Hematopoietic multipotent progenitor cell treated with erythropoietin and hydrocortisone succinate and interleukin-3 and kit ligand, for 17 days (in vitro differentiated cells): ENCODE measurements around the gene GIPC2.
"Not testable (repeated sequence)": the region's sequence is repeated elsewhere in the genome, so short reads cannot be mapped to it uniquely, and the experiment has no call there.

Experiments used
- DNase-seq: peaks from one replicate; pipeline ENCODE4 v3.0.0-alpha.2; 2015; ENCODE audit warnings: low spot score

GIPC2 gene

DNA sequence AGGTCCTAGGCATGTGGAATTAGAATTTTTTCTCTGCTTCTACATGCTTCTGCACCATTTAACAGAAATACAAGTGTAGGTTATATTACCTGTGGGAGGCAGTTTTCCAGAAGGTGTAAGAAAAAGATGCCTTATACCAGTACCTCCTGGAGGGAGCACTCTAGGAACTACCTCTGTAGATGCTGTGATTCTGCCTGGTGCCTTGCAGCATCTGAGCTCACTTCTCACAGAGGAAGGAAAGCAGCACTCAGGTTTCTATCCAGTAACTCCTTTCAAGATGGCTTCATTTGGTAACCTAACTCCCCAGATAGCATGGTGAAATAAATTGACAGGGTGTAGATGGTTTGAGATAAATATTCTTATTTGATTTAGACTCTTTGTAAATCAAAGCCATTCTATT lies 50.3 kb downstream of the GIPC2 start:
- no peak for DNase-seq

DNA sequence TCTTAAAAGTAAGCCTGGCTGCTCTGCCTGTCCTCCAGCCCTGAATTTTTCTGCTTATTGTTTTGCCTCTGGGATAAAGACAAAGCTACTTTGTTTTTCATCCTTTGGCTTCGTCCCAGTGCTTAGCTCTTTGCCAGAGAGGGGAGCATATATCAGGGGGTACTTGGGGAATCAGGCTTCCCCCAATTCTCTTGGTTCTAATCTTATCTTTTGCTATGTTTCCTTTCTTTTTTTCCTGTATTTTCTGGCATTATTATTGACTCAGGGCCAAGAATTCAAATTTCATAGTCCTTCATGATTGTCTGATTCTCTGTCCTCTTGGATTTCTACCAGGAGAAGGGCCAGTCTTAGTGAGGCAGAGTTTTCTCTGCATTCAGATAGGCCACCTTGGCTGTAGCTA lies 51.2 kb downstream of the GIPC2 start:
- DNase-seq, result no peak

GRCh38 chr1:78101051-78101450 lies 55.3 kb downstream of the GIPC2 start:
- DNase-seq, result no peak

DNA sequence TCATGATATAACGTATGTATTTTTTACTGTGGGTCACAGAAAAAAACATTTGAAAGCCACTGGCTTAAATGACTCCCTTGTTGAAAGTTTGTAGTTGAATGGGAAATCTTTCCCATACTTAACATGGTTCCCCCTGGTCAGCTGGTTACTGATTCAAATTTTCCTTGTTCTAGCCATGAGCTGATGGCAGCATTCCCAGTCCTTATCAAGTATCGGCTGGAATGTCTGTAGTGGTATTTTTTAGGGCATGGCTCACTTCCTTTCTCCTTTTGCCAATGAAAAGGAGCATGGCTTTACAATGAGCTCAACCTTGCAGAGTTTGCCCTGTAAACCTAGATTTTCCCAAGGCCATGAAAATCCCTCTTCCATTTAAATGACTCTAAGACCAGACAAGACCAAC lies 55.7 kb downstream of the GIPC2 start:
- no peak for DNase-seq

DNA sequence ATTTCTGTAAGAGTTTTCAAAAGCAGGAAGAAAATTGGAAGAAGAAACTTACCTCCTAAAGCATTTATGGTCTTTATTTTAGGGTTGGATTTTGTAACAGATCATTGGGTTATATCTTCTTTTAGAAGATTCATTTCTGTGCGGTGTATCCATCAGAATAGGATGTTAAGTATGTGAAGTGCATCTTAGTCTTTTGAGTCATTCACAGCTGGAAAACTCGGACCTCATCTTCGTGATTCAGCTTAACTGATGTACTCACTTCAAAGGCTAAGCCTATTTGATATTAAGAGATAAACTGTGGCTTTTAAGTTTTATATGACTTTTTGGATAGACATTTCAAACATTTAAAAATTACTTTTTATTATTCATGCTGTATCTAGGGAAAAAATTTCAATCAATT lies 56.3 kb downstream of the GIPC2 start:
- DNase-seq, result no peak

- no peak for DNase-seq
Observed at GRCh38 chr1:78102916-78103315, 57.1 kb downstream of the GIPC2 start.

DNA sequence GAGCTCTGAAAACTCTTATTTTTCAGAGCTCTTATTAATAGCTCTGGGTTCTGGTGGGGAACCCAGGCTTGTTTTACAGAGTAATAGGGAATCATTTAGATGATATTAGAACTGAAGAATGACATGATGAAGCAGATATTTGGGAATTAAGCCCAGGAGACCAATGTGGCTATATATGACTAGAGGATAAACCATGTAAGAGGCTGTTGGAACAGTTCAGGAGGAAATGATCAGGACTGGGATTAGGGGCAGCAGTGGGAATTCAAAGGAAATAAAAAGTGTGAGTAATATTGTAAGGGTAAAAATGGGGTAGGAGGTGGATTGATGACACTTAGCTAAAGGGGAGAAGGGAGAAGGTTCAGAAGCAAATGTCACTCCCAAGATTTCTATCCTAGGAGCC lies 58.6 kb downstream of the GIPC2 start:
- DNase-seq, result no peak

DNA sequence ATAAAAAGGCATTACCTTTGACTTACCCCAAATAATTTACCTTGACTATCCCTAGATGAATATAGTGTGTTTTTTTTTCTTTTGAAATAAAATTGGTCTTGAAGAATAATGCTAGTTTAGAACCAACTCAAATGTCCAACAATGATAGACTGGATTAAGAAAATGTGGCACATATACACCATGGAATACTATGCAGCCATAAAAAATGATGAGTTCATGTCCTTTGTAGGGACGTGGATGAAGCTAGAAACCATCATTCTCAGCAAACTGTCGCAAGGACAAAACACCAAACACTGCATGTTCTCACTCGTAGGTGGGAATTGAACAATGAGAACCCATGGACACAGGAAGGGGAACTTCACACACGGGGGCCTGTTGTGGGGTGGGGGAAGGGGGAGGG lies 63.9 kb downstream of the GIPC2 start:
- not testable (repeated sequence) for DNase-seq

GRCh38 chr1:78113156-78113916 lies 67.6 kb downstream of the GIPC2 start:
- no peak for DNase-seq

DNA sequence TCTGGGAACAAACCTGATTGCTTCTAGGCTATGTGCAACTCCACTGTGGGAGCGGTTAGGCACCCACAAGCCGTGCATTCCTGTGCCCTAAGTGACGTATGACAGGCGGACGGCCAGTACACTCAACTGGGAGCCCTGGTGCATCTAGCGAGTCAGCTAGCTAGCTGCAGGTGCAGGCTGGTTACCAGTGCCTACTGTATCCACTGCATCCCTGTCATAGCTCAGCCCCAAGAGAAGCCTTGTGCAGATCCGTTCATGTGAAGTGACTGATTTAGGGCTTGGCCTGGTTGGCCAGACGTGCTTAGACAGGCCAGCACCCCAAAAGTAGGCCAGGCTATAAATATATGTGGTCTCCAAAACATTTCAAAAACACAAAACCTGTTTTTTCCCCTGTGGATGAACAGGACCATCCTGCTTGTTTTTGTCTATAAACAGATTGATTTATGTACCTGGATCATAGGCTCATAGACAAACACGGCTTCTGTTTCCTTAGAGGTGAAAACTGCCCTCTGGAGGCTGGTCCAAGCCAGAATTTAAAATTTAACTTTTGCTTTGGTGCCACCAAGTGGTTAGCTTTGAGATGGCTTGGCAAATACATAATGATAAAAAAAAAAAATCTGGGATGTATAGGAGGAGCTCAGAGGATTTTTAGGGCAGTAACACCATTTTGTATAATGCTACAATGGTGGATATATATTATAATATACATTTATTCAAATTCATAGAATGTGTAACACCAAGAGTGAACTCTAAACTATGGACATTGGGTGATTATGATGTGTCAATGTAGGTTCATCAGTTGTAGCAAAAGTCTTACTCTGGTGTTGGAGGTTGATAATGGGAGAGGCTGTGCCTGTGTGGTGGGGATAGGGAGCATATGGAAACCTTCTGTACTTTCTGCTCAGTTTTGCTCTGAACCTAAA lies 68.5 kb downstream of the GIPC2 start:
- DNase-seq, result peak; percentile 82

DNA sequence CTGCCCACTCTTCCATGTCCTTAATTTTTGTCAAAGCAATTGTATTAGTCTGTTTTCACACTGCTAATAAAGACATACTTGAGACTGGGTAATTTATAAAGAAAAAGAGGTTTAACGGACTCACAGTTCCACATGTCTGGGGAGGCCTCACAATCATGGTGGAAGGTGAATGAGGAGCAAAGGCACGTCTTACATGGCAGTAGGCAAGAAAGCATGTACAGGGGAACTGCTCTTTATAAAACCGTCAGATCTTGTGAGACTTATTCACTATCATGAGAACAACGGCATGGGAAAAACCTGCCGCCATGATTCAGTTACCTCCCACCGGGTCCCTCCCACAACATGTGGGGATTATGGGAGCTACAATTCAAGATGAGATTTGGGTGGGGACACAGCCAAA lies 74.7 kb downstream of the GIPC2 start:
- DNase-seq, result not testable (repeated sequence)

- no peak for DNase-seq
Observed at GRCh38 chr1:78121710-78122109, 75.9 kb downstream of the GIPC2 start.

GRCh38 chr1:78122389-78122788 lies 76.6 kb downstream of the GIPC2 start:
- no peak for DNase-seq

DNA sequence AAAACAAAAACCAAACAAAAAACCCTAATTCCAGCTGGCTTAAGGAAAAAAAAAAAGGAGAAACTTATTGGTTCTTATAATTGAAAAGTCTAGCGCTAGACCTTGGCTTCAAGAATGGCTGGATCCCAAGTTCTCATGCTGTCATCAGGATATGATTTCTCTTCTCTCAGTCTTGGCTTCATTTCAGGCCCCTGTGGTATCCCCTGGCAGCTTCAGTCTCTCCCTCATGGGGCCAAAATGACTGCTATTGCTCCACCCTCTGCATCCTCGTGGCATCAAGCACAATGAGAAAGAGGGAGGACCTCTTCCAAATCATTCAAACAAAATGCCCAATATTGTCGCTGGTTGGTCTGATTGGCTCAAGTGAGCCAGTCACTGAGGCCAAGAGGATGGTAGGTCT lies 80.7 kb downstream of the GIPC2 start:
- DNase-seq, result no peak

GRCh38 chr1:78132174-78132947 lies 86.6 kb downstream of the GIPC2 start:
- DNase-seq, result no peak

DNA sequence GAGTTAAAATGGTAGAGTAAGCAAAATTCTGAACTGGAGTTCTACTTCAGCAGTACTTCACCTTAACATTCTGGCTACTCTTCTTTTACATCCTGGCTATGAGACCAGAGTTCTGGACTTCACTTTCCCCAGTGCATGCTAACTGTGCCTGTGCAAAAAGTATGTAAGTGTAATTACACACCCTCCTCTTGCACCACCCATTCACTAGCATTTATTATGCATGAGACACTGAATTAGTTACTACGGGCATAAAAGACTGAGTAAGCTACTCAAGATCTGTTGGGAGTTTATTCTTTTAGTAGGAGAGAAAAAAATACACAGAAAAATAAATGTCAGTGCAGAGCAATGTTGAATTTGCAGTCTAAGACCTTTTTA lies 87.2 kb downstream of the GIPC2 start:
- DNase-seq, result no peak

GRCh38 chr1:78136680-78137079 lies 90.9 kb downstream of the GIPC2 start:
- no peak for DNase-seq

- DNase-seq, result no peak
Observed at GRCh38 chr1:78141531-78142231, 95.9 kb downstream of the GIPC2 start.

GRCh38 chr1:78142736-78143135 lies 97.0 kb downstream of the GIPC2 start:
- no peak for DNase-seq

DNA sequence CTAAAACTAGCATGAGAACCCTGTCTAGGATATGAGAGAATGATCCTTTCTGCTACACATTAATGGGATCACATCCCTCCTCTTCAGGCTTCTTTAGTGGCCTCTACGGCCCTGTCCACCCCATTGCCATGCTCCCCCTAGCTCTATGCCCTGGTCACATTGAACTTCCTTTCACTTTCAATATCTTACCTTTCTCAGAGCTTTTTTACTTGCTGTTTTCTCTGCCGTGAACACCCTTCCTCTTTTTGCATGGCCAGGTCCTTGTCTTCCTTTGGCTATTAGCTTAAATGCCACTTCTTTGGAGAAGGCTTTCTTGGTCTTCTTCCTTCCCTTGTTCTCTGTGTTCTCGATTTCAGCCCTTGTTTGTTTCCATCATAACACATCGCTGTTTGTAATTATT lies 97.4 kb downstream of the GIPC2 start:
- DNase-seq, result no peak

DNA sequence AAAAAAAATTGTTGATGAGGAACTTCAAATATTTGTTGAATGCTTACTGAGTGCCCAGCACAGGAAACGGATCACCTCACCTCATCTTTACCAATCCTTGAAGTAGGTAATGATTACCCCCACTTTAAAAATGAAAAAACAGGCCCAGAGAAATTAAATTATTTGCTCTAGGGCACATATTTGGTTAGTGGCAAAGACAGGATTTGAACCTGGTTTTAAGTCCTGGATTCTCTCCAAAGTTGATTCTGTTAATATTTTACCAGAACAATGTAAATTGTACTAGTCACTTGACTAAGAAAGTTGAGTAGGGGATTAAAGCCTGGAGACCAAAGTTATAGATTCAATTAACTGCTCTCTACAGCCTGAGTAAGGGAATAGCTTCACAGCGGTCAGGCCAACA lies 97.9 kb downstream of the GIPC2 start:
- no peak for DNase-seq

- peak; percentile 30 for DNase-seq
Observed at GRCh38 chr1:78145105-78145580, 99.4 kb downstream of the GIPC2 start.
